DND-41 (cell line): ENCODE data around the gene DDR1.

Source experiments
- EZH2 ChIP-seq: IDR thresholded peaks from 3 replicates; pipeline ENCODE4 v1.6.1; 2012; ENCODE audit warnings: borderline replicate concordance, low read depth, mild to moderate bottlenecking, moderate library complexity, low read length, inconsistent platforms; ENCODE audit not compliant: severe bottlenecking
- TF ChIP-seq, protein P1 (sequence below): IDR thresholded peaks from 2 replicates; pipeline ENCODE4 v1.5.1; 2012; ENCODE audit warnings: borderline replicate concordance, low read length, moderate library complexity, mild to moderate bottlenecking; ENCODE audit not compliant: poor library complexity, severe bottlenecking; ENCODE audit errors: extremely low read depth

DNA sequence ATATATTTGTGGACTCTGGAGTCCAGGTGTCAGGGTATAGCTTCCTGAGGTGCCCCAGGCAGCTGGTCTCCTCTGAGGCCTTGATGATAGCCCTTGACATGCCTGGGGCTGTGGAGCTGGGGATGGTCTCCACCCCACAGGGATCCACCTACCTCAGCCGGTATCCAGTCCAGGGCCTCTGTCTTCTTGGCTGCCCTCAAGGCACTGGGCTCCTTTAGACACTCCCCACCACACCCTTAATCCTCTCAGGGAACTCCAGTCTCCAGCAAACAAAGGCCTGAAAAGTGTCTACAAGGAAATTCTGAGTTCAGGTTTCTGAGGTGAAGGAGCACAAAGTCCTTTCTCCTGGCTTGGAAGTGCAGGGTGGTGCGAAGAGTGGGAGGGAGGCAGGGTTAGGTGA is 44.6 kb upstream of the DDR1 start:
- TF ChIP-seq, protein P1, sequence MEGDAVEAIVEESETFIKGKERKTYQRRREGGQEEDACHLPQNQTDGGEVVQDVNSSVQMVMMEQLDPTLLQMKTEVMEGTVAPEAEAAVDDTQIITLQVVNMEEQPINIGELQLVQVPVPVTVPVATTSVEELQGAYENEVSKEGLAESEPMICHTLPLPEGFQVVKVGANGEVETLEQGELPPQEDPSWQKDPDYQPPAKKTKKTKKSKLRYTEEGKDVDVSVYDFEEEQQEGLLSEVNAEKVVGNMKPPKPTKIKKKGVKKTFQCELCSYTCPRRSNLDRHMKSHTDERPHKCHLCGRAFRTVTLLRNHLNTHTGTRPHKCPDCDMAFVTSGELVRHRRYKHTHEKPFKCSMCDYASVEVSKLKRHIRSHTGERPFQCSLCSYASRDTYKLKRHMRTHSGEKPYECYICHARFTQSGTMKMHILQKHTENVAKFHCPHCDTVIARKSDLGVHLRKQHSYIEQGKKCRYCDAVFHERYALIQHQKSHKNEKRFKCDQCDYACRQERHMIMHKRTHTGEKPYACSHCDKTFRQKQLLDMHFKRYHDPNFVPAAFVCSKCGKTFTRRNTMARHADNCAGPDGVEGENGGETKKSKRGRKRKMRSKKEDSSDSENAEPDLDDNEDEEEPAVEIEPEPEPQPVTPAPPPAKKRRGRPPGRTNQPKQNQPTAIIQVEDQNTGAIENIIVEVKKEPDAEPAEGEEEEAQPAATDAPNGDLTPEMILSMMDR: no peak
- TF ChIP-seq EZH2: no peak
